Measurements from ENCODE around the gene NAE1. TPM values are rescaled to one million over a fixed set of nuclear protein-coding genes. Genes with fewer than 3 reads are reported as not detected.
"Not testable (repeated sequence)": the region's sequence is repeated elsewhere in the genome, so short reads cannot be mapped to it uniquely, and the experiment has no call there.

Gene NAE1
- 10 to 100 TPM; 23.1 to 34.0 (median 23.2) TPM for polyA plus RNA-seq

- peak within 1 kb of the TSS; percentile 26 for H3K27ac ChIP-seq (ENCODE audit: low read depth, low read length)
- 1% methylated on average over 71 to 84 of the region's 84 CpGs for WGBS, 3 donors
Measured at GRCh38 chr16:66830422-66831404, at the start of gene NAE1. Gene NAE1, minus strand, starts transcription at chr16:66830976. Its CDS starts 77 bp downstream, at chr16:66830899.

- 21 to 37% (median 36%) methylated on average over 5 of the region's 5 CpGs for WGBS, 3 donors
- H3K27ac ChIP-seq (ENCODE audit: low read depth, low read length), result no peak overlapping the region
Measured at GRCh38 chr16:66878067-66878466, 47.3 kb upstream of the NAE1 start.

GRCh38 chr16:66874079-66874775 lies 43.5 kb upstream of the NAE1 start:
- H3K27ac ChIP-seq (ENCODE audit: low read depth, low read length), result no peak overlapping the region
- 59 to 85% (median 77%) methylated on average over 1 of the region's 1 CpG for WGBS, 3 donors

GRCh38 chr16:66873685-66874055 lies 42.9 kb upstream of the NAE1 start:
- no peak overlapping the region for H3K27ac ChIP-seq (ENCODE audit: low read depth, low read length)

GRCh38 chr16:66872943-66873684 lies 42.3 kb upstream of the NAE1 start:
- WGBS, 3 donors, result 2 to 4% (median 3%) methylated on average over 39 of the region's 39 CpGs
- no peak overlapping the region for H3K27ac ChIP-seq (ENCODE audit: low read depth, low read length)

GRCh38 chr16:66872559-66872942 lies 41.8 kb upstream of the NAE1 start:
- no peak overlapping the region for H3K27ac ChIP-seq (ENCODE audit: low read depth, low read length)
- 44 to 51% (median 47%) methylated on average over 4 of the region's 4 CpGs for WGBS, 3 donors

- no peak overlapping the region for H3K27ac ChIP-seq (ENCODE audit: low read depth, low read length)
- 60 to 85% (median 71%) methylated on average over 3 of the region's 3 CpGs for WGBS, 3 donors
Measured at GRCh38 chr16:66871840-66872239, 41.1 kb upstream of the NAE1 start.

- 93 to 96% (median 96%) methylated on average over 2 of the region's 2 CpGs for WGBS, 3 donors
- not testable (repeated sequence) for H3K27ac ChIP-seq (ENCODE audit: low read depth, low read length)
Measured at GRCh38 chr16:66871363-66871762, 40.6 kb upstream of the NAE1 start.

GRCh38 chr16:66869424-66869823 lies 38.6 kb upstream of the NAE1 start:
- H3K27ac ChIP-seq (ENCODE audit: low read depth, low read length), result no peak overlapping the region
- 78 to 100% (median 97%) methylated on average over 1 of the region's 1 CpG for WGBS, 3 donors

GRCh38 chr16:66863707-66864106 lies 32.9 kb upstream of the NAE1 start:
- H3K27ac ChIP-seq (ENCODE audit: low read depth, low read length), result no peak overlapping the region

GRCh38 chr16:66862023-66862520 lies 31.3 kb upstream of the NAE1 start:
- 88 to 92% (median 92%) methylated on average over 8 of the region's 8 CpGs for WGBS, 3 donors
- H3K27ac ChIP-seq (ENCODE audit: low read depth, low read length), result no peak overlapping the region

GRCh38 chr16:66859397-66860068 lies 28.8 kb upstream of the NAE1 start:
- no peak overlapping the region for H3K27ac ChIP-seq (ENCODE audit: low read depth, low read length)
- WGBS, 3 donors, result 86 to 90% (median 89%) methylated on average over 3 of the region's 3 CpGs

GRCh38 chr16:66858740-66859396 lies 28.1 kb upstream of the NAE1 start:
- WGBS, 3 donors, result 48 to 63% (median 60%) methylated on average over 4 of the region's 4 CpGs

GRCh38 chr16:66857437-66857836 lies 26.7 kb upstream of the NAE1 start:
- WGBS, 3 donors, result 85 to 88% (median 85%) methylated on average over 6 of the region's 6 CpGs
- H3K27ac ChIP-seq (ENCODE audit: low read depth, low read length), result no peak overlapping the region

More at GRCh38 chr16:66858740-66859396, 28.1 kb upstream of the NAE1 start:
- H3K27ac ChIP-seq (ENCODE audit: low read depth, low read length), result no peak overlapping the region

- H3K27ac ChIP-seq (ENCODE audit: low read depth, low read length), result no peak overlapping the region
- WGBS, 3 donors, result 95 to 100% (median 100%) methylated on average over 2 of the region's 2 CpGs
Measured at GRCh38 chr16:66856801-66857200, 26.0 kb upstream of the NAE1 start.

- no peak overlapping the region for H3K27ac ChIP-seq (ENCODE audit: low read depth, low read length)
- 89 to 92% (median 92%) methylated on average over 6 of the region's 6 CpGs for WGBS, 3 donors
Measured at GRCh38 chr16:66856184-66856730, 25.5 kb upstream of the NAE1 start.

Data from adipose tissue (tissue), 3 donors.